Neural cell (in vitro differentiated cells): Measurements from ENCODE around the gene VSTM4.

Experiments used
- EZH2 ChIP-seq: fragments of 200-600, 300-800 bp; shearing (Covaris generic), sonication (generic); IDR thresholded peaks from 2 replicates; pipeline ENCODE4 v1.6.1; 2014; ENCODE audit warnings: antibody characterized with exemption, low read length, borderline replicate concordance, mild to moderate bottlenecking; ENCODE audit not compliant: insufficient read depth, poor library complexity, severe bottlenecking
- POLR2AphosphoS5 ChIP-seq: IDR thresholded peaks from 2 replicates; pipeline ENCODE4 v1.6.1; 2012

GRCh38 chr10:49158915-49159314 is 43.6 kb upstream of the VSTM4 start:
- TF ChIP-seq POLR2AphosphoS5 = no peak
- TF ChIP-seq EZH2 = no peak
